Stimulated activated CD4-positive, alpha-beta T cell treated with anti-CD3 and anti-CD28 coated beads, Interleukin-15, amount 100 ng/mL, for 1 hour (primary cell): ENCODE data around the gene STARD13.

Source experiments
- DNase-seq, 2 donors: peaks; one replicate each; pipeline ENCODE4 v3.0.0-alpha.2; 2020; ENCODE audit warnings: low read depth in 1 of 2, low spot score in 1 of 2

Gene STARD13

DNA sequence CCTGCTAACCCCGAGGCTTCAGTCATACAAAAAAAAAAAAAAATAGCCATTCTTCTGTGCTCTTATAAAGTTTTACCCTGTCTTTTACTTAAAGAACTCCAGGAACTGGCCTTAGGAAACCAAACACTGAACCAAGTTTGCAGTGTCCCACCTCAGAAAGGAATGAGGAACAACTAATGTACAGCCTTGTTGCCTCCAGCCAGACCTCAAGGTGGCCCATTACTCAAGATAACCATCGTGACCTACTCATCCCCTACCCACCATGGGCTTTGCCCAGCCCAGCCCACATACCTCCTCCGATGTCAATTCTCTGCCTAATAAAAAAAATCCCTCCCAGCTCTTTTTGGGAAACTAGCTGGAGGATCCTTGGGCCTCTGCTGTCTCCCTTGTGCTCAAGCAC is 133.2 kb downstream of the STARD13 start:
- DNase-seq = no peak

GRCh38 chr13:33150662-33151061 is 134.9 kb downstream of the STARD13 start:
- DNase-seq = no peak

DNA sequence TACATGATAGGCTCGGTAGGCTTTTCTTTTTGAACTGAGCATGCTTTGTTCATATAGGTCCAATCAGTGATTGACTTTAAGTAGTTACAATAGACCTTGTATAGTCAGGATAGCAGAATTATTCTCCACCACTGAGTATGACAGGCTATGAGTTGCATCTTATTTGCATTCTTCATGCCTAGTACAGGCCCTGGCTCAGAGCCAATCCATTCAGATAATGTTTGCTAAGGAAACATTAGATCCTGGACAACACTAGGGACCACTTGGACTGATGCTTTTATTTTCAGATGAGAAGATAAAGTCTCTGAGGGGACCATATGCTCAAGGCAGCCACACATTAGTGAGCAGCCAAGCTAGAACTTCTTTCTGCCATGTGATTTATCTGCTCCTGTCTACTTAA is 135.4 kb downstream of the STARD13 start:
- no peak for DNase-seq

DNA sequence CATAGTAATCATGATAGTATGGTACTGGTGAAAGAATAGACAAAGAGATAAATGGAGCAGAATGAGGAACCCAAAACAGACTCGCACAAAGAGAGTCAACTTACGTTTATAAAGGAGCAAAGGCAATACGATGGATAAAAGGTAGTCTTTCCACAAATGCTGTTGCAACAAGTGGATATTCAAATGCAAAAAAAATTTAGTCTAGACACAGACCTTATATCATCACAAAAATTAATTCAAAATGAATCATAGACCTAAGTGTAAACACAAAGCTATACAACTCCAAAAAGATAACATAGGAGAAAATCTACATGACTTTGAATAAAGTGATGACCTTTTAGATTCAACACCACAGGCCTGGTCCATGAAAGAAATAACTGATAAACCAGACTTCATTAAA is 137.7 kb downstream of the STARD13 start:
- DNase-seq = no peak

GRCh38 chr13:33146843-33147611 is 138.5 kb downstream of the STARD13 start:
- no peak for DNase-seq

GRCh38 chr13:33145667-33146066 is 139.9 kb downstream of the STARD13 start:
- no peak for DNase-seq

GRCh38 chr13:33144358-33144784 is 141.2 kb downstream of the STARD13 start:
- no peak for DNase-seq

DNA sequence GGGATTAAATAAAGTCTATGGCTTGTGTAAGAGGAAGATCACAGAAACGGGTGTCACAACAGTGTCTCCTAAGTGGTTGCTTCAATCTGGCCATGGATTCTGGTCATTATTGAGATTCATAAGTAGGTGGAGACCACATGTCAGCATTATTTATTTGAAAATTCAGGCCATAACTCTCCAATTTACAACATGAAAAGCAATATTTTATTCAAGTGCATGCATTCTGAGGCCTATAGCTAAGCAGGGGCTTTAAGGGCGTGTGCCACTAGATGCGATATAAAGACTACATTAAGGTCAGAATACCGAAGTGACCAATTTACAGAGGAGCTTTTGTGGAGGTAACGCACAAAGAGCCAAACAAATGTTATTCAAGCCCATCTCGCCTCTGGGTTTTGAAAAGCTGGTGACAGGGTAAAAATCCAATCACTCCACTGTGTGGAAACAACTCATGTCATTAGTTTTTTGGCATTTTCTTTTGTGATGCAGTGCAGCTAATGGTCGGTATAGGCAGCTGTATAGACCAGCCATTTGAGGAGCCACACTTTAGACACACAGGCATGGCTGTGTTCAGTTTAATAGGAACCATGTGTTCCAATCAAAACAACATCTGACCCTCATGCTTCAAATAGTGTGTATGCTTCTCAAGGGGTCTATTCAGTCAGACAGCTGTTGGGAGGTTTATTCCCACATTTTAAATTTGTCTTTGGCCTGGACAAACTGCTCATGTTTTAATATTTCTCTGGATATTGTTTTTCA is 145.6 kb downstream of the STARD13 start:
- DNase-seq = no peak

DNA sequence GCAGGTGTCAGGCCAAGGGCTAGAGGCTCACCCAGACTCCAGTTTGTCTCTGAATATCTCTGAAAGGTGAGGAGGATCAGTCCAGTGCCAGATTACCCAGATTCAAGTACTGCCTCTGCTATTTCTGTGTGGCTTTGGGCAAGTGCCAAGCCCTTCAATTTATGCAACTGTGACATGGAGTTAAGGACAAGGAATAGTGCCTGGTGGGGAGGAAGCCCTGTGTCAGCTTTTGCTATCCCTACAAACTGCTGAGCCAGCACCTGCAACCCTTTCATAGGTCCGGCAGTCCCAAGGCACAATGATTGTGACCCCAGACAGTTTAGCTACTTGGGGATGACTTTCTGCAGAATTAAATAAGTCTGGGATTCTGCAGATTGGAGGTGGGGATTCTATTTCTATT is 146.4 kb downstream of the STARD13 start:
- no peak for DNase-seq

DNA sequence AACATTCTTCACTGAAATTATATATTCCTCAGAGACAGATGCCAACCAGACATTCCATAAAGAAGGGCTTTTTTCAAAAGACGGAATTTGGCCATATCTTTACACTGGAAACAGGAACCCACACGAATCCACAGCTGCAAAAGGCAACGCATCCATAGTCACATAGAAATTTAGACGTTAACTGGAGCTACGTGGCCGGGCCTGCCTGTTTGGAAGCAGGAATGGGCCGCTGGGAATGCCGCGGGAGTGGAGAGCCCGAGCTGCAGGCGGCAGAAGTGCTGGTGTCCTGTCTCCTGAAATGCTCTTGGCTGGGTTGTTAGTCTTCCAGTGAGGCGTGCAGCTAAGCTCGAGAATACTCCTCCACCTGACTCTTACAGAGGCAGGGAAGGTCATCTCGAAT is 147.1 kb downstream of the STARD13 start:
- DNase-seq = no peak

DNA sequence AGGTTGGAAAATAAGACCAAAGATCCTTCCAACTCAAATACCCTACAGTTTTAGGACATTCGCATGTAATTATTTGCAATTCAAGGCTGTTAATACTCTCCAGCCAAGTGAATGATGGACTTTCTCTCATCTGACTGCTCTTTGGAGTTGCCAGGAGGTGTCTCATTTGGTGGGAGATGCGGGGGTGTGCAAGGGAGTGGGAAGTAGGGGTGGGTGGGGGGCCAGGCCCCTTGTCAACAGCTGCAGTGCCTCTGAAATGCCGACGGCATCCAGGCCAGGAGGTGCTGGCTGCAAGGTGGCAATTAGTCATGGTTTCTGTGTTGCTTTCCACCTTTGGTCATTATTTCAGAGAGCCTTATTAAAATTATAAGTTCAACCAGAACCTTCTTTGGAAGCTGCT is 147.8 kb downstream of the STARD13 start:
- DNase-seq = no peak

DNA sequence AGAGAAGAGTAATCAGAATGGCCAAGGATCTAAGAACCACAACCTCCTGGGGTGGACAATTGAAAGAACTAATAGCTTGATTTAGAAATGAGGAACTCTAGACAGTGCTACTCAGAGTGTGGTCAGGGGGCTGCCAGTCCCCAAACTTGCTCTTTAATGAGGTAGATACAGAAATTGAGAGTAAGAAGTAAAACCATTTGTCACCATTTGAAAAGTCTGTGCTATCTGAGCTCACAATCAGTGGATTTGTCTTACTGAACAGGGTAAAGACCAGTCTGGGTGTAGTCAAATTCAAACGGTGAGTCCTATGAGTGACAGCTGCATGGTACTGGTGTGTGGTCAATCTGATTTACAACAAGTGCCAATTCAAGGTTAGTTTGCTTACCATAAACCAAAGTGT is 150.5 kb downstream of the STARD13 start:
- DNase-seq = no peak

DNA sequence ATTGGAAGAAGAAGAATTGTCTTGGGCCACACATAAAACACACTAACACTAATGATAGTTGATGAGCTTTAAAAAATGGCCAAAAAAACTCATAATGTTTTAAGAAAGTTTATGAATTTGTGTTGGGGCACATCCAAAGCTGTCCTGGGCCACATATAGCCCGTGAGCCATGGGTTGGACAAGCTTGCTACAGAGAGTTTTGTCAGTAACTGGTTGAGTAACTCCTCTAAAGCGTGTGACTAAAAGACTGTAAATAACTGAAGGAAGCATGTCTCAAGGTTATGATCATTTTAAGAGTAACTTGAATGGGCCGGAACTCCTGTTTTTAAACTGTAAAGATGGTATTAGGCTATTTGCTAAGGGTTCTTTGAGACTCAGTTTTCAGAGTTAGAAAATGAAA is 151.3 kb downstream of the STARD13 start:
- no peak for DNase-seq

DNA sequence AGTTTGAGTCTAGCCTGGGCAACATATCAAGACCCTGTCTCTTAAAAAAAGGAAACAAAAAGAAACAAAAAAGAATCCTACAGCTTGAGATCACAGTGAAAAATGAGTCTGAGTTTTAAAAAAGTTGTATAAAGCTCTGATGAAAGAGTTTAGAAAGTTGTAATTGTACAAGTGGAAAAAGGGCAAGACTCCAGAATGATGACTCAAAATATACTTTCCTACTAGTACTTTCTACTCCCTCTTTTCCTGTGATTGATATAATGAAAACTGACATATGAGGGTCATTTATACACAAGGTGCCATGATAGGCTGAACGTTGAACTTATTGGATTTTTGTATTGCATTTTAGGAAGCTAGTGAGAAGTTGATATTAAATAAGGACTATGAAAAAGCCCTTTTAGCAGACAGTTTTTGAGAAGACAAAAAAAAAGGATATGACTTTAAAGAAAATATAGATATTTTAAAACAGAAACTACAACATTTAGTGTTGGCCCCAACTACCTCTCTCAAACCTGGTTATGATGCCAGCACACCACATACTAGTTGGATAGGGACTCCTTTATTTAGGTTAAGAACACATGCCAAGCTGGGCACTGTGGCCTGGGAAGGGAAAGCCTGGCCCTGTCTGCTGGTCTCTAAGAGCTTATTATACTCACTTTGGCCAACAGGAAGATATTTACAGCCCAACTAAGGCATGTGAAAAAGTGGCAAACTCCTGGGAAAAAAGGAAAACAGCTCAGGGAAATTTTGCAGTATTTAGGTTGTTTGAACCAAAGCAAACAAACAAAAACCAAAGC is 152.7 kb downstream of the STARD13 start:
- DNase-seq = no peak

GRCh38 chr13:33129886-33130285 is 155.7 kb downstream of the STARD13 start:
- no peak for DNase-seq

DNA sequence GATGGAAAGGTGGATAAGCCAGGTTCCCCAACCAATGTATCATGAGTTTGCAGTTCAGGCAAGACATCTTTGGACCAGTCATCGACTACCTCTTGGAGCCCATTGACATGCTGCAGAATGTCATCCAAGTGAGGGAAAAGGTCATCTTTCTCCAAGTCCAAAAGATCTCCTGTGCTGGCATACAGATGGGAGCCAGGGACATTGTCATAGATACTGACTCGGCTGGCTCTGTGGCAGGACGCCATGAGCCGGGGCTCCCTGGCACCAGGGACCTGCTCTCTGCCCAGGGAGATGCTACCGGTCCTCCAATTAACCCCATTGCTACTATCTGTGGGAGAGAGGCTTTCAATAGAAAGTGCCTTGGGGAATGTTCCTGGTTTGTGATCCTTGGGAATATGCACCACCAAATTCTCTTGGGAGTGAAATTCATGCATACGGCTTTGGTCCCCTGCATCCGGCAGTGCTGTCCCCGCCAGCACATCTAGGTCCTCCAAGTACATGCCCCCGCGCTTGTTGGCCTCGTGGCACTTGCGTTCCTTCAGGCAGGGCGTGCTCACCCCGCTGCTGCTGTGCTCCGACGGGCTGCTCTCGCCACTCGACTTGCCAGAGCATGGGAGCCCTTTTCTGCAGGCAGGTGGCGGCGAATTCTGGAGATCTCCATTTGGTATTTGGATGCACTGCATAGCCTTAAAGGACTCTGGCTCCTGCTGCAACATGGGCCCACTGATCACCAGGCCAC is 156.3 kb downstream of the STARD13 start:
- DNase-seq = no peak

GRCh38 chr13:33128134-33128533 is 157.4 kb downstream of the STARD13 start:
- DNase-seq = no peak

- DNase-seq = no peak
Observed at GRCh38 chr13:33127009-33127551, 158.5 kb downstream of the STARD13 start.

GRCh38 chr13:33125821-33126570 is 159.6 kb downstream of the STARD13 start:
- no peak for DNase-seq
